GM23338 (cell line): ENCODE data around the gene LONRF3.

Experiments
- CREB1 ChIP-seq: fragments of 250-450 bp; sonication (Bioruptor Pico); IDR thresholded peaks from 2 replicates; pipeline ENCODE4 v1.5.0; 2020; ENCODE audit warnings: low read depth, mild to moderate bottlenecking, moderate library complexity
- CTCF ChIP-seq, 2 experiments: fragments of 200-600 bp in 1 of 2; sonication (generic) in 1 of 2; conservative IDR thresholded peaks; 2 replicates each; pipeline versions ENCODE4 v1.5.1 to v1.6.1; 2016 to 2017; ENCODE audit warnings: antibody characterized with exemption in 2 of 2, low read depth in 2 of 2, mild to moderate bottlenecking in 2 of 2, moderate library complexity in 1 of 2
- POLR2AphosphoS5 ChIP-seq: IDR thresholded peaks from 2 replicates; pipeline ENCODE4 v1.6.1; 2016; ENCODE audit warnings: antibody characterized with exemption, low read depth

GRCh38 chrX:119010491-119010890 is 36.1 kb downstream of the LONRF3 start:
- TF ChIP-seq CTCF (conservative IDR thresholded peaks at IDR 0.05; ENCODE audit: low read depth in 2 of 2) (no peak), CREB1 (no peak), POLR2AphosphoS5 (no peak)
